Measurements from ENCODE around the gene ERN2. TPM values are rescaled to one million over a fixed set of nuclear protein-coding genes. Genes with fewer than 3 reads are reported as not detected.

Gene ERN2
- total RNA-seq, 1 donor from 2014 or later, result 0.64 TPM

- TF ChIP-seq CTCF (IDR thresholded peaks at IDR 0.05; ENCODE audit: partially characterized antibody, unreplicated experiment), result no peak
- Mint-ChIP-seq H3K36me3 (ENCODE audit: unreplicated experiment) (no peaks in the 10 kb centered on the region), H3K4me1 (ENCODE audit: low read depth, unreplicated experiment) (peaks cover 6% of the 10 kb centered on the region), H3K27ac (ENCODE audit: unreplicated experiment) (peak overlapping the region; percentile 55), H3K4me3 (ENCODE audit: unreplicated experiment) (peak overlapping the region; percentile 84), H3K9me3 (ENCODE audit: unreplicated experiment) (no peaks in the 10 kb centered on the region), H3K27me3 (ENCODE audit: unreplicated experiment) (peaks cover 5% of the 10 kb centered on the region)
- DNase-seq, result peak; percentile 25
Observed at GRCh38 chr16:23679274-23679985, 33.6 kb downstream of the ERN2 start.

GRCh38 chr16:23678430-23679273 is 34.4 kb downstream of the ERN2 start, which contains the start of gene PLK1:
Gene PLK1 (plus strand): TSS chr16:23678889. CDS start chr16:23678933, 44 bp downstream.
- H3K9me3 Mint-ChIP-seq (ENCODE audit: unreplicated experiment), result no peaks in the 10 kb centered on the region
- H3K4me1 Mint-ChIP-seq (ENCODE audit: low read depth, unreplicated experiment), result peaks cover 6% of the 10 kb centered on the region
- peak; percentile 90 for DNase-seq
- peak within 1 kb of the TSS; percentile 62 for H3K27ac Mint-ChIP-seq (ENCODE audit: unreplicated experiment)
- peak within 1 kb of the TSS; percentile 88 for H3K4me3 Mint-ChIP-seq (ENCODE audit: unreplicated experiment)
- no peaks in the 10 kb centered on the region for H3K36me3 Mint-ChIP-seq (ENCODE audit: unreplicated experiment)
- H3K27me3 Mint-ChIP-seq (ENCODE audit: unreplicated experiment), result peaks cover 3% of the 10 kb centered on the region
- TF ChIP-seq CTCF (IDR thresholded peaks at IDR 0.05; ENCODE audit: partially characterized antibody, unreplicated experiment), result no peak

- Mint-ChIP-seq H3K27ac (ENCODE audit: unreplicated experiment) (no peak overlapping the region), H3K27me3 (ENCODE audit: unreplicated experiment) (peaks cover 3% of the 10 kb centered on the region), H3K4me1 (ENCODE audit: low read depth, unreplicated experiment) (peaks cover 6% of the 10 kb centered on the region), H3K4me3 (ENCODE audit: unreplicated experiment) (no peak overlapping the region), H3K9me3 (ENCODE audit: unreplicated experiment) (no peaks in the 10 kb centered on the region), H3K36me3 (ENCODE audit: unreplicated experiment) (no peaks in the 10 kb centered on the region)
- DNase-seq, result no peak
- no peak for TF ChIP-seq CTCF (IDR thresholded peaks at IDR 0.05; ENCODE audit: partially characterized antibody, unreplicated experiment)
Observed at GRCh38 chr16:23676924-23677480, 36.0 kb downstream of the ERN2 start.

- no peaks in the 10 kb centered on the region for H3K27me3 Mint-ChIP-seq (ENCODE audit: unreplicated experiment)
- no peak overlapping the region for H3K4me3 Mint-ChIP-seq (ENCODE audit: unreplicated experiment)
Observed at GRCh38 chr16:23673971-23674614, 38.9 kb downstream of the ERN2 start.

More at GRCh38 chr16:23673971-23674614, 38.9 kb downstream of the ERN2 start:
- TF ChIP-seq CTCF (IDR thresholded peaks at IDR 0.05; ENCODE audit: partially characterized antibody, unreplicated experiment), result no peak
- Mint-ChIP-seq H3K4me1 (ENCODE audit: low read depth, unreplicated experiment) (no peaks in the 10 kb centered on the region), H3K9me3 (ENCODE audit: unreplicated experiment) (no peaks in the 10 kb centered on the region), H3K36me3 (ENCODE audit: unreplicated experiment) (no peaks in the 10 kb centered on the region), H3K27ac (ENCODE audit: unreplicated experiment) (no peak overlapping the region)
- DNase-seq, result no peak
